Esophagus muscularis mucosa (tissue), 3 donors: ENCODE measurements around the gene RPS25.

Source experiments
- POLR2A ChIP-seq: fragments of 450-650 bp; IDR thresholded peaks from one replicate; pipeline ENCODE4 v1.6.1; 2017; ENCODE audit warnings: antibody characterized with exemption, moderate library complexity, mild to moderate bottlenecking, low read depth
- TF ChIP-seq, protein P1 (sequence below), 3 experiments: fragments of 200-600 bp in 2 of 3; fragments of 450-650 bp in 1 of 3; sonication (generic) in 2 of 3; IDR thresholded peaks; one replicate each; pipeline ENCODE4 v1.5.1; 2017 to 2019; ENCODE audit warnings: antibody characterized with exemption in 3 of 3, mild to moderate bottlenecking in 2 of 3, moderate library complexity in 1 of 3

DNA sequence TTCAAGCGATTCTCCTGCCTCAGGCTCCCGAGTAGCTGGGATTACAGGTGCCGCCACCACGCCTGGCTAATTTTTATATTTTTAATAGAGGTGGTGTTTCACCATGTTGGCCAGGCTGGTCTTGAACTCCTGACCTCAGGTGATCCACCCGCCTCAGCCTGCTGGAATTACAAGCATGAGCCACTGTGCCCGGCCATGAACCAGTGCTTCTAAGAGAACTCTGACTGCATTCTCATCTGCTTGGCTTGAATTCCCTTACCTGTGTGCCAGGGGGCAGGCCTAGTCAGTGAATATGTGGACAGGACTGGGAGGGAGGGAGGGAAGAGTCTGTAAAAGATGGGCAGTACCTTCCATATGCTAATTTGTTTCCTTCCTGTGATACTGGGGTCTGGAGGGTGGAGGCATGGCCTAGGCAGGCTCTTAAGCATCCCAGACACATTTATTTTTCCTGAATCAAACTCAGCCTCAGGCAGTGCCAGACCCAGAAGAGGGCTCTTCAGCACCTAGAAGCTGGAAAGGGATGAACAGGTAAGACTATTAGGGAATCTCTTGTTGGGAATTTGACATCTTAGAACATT, 6.6 kb downstream of the RPS25 start:
- TF ChIP-seq, protein P1, sequence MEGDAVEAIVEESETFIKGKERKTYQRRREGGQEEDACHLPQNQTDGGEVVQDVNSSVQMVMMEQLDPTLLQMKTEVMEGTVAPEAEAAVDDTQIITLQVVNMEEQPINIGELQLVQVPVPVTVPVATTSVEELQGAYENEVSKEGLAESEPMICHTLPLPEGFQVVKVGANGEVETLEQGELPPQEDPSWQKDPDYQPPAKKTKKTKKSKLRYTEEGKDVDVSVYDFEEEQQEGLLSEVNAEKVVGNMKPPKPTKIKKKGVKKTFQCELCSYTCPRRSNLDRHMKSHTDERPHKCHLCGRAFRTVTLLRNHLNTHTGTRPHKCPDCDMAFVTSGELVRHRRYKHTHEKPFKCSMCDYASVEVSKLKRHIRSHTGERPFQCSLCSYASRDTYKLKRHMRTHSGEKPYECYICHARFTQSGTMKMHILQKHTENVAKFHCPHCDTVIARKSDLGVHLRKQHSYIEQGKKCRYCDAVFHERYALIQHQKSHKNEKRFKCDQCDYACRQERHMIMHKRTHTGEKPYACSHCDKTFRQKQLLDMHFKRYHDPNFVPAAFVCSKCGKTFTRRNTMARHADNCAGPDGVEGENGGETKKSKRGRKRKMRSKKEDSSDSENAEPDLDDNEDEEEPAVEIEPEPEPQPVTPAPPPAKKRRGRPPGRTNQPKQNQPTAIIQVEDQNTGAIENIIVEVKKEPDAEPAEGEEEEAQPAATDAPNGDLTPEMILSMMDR (IDR thresholded peaks at IDR 0.05): no peak
- TF ChIP-seq POLR2A: no peak
